Left colon (tissue), 2 donors: Measurements from ENCODE around the gene CNN1. TPM values are rescaled to one million over a fixed set of nuclear protein-coding genes. Genes with fewer than 3 reads are reported as not detected.
"Not testable (repeated sequence)": the region's sequence is repeated elsewhere in the genome, so short reads cannot be mapped to it uniquely, and the experiment has no call there.

Experiments used
- ATAC-seq: fragments of 200-7000 bp; cut with Tn5 transposase; one replicate; pipeline ENCODE4 v1.9.1; 2020; ENCODE audit warnings: mild to moderate bottlenecking, moderate library complexity
- DNase-seq, 2 donors: peaks; one replicate each; pipeline ENCODE4 v3.0.0-alpha.2; 2020
- intact Hi-C, 2 donors: fragments of 100-400 bp; cut with DNase I in 1 of 2; cut with micrococcal nuclease in 1 of 2; formaldehyde crosslinking; loops; one replicate each; pipeline versions ENCODE4 v1.11.2 to v1.14.0; 2022; cut with DNase I, micrococcal nuclease
- total RNA-seq, 2 donors: library from RNA; stranded (reverse); fragmentation: NEBNext Ultra II Directional; extraction: Animal tissue kit (Norgen Biotek cat#: 25700); gene quantifications; one replicate each; pipeline ENCODE4 v1.2.1, GENCODE V29; 2021
- donor health status: DM: no; HTN: no; CAD: no.
- donor health status: DM: yes; HTN: yes; CAD: no.

The CNN1 gene
- total RNA-seq, 2 donors from 2014 or later, result 6.9 to 254 TPM

- DNase-seq (peak; percentile 96 to 99), ATAC-seq (peak; percentile 98)
- intact Hi-C loops, result no loop called here
Observed at GRCh38 chr19:11558881-11559828, 20.5 kb downstream of the CNN1 start, which contains the start of gene ELOF1. Gene ELOF1, minus strand, starts transcription at chr19:11559230. Its CDS starts 4,883 bp downstream, at chr19:11554347.

GRCh38 chr19:11560404-11561051 is 21.9 kb downstream of the CNN1 start:
- peak; percentile 23 for ATAC-seq
- DNase-seq, result no peak
- intact Hi-C loops, result no loop called here

- ATAC-seq (no peak), DNase-seq (no peak)
- intact Hi-C loops, result no loop called here
Observed at GRCh38 chr19:11563532-11563931, 24.9 kb downstream of the CNN1 start.

GRCh38 chr19:11564082-11564807 is 25.6 kb downstream of the CNN1 start:
- DNase-seq, intact Hi-C loops, ATAC-seq: not testable (repeated sequence)

GRCh38 chr19:11565649-11565980 is 27.0 kb downstream of the CNN1 start:
- intact Hi-C loops, ATAC-seq, DNase-seq: not testable (repeated sequence)

GRCh38 chr19:11566164-11566563 is 27.5 kb downstream of the CNN1 start:
- intact Hi-C loops, result no loop called here
- DNase-seq (no peak), ATAC-seq (no peak)

GRCh38 chr19:11570039-11570462 is 31.4 kb downstream of the CNN1 start:
- intact Hi-C loops, result no loop called here
- ATAC-seq, result no peak
- DNase-seq, result no peak

GRCh38 chr19:11573354-11573753 is 34.7 kb downstream of the CNN1 start:
- ATAC-seq, DNase-seq, intact Hi-C loops: not testable (repeated sequence)

- DNase-seq, ATAC-seq, intact Hi-C loops: not testable (repeated sequence)
Observed at GRCh38 chr19:11573763-11574162, 35.1 kb downstream of the CNN1 start.

GRCh38 chr19:11574689-11575088 is 36.0 kb downstream of the CNN1 start:
- intact Hi-C loops, result no loop called here
- ATAC-seq, result no peak
- no peak for DNase-seq

GRCh38 chr19:11576227-11576626 is 37.6 kb downstream of the CNN1 start:
- ATAC-seq (no peak), DNase-seq (no peak)
- intact Hi-C loops, result no loop called here

GRCh38 chr19:11577451-11578257 is 39.0 kb downstream of the CNN1 start, which contains the start of gene ACP5:
Gene ACP5, minus strand, starts transcription at chr19:11577645. Its CDS starts 328 bp downstream, at chr19:11577317.
- DNase-seq (no peak), ATAC-seq (peak; percentile 15)
- intact Hi-C loops, result no loop called here

GRCh38 chr19:11578258-11579142 is 39.8 kb downstream of the CNN1 start:
- ATAC-seq (peak; percentile 84), DNase-seq (peak; percentile 68 to 81)
- intact Hi-C loops, result no loop called here

GRCh38 chr19:11580116-11580515 is 41.5 kb downstream of the CNN1 start:
- DNase-seq (no peak), ATAC-seq (no peak)
- intact Hi-C loops, result loop anchor here in 1 of 2 donors (10.0 kb wide), 1 partner anchor 85 kb away; no protein-coding TSS in a partner anchor

- intact Hi-C loops, result loop anchor here in 1 of 2 donors (10.0 kb wide), 1 partner anchor 87 kb away; no protein-coding TSS in a partner anchor
- DNase-seq (no peak), ATAC-seq (no peak)
Observed at GRCh38 chr19:11581740-11582139, 43.1 kb downstream of the CNN1 start.

- no peak for DNase-seq
- intact Hi-C loops, result loop anchor here in 1 of 2 donors (10.0 kb wide), 1 partner anchor 92 kb away; no protein-coding TSS in a partner anchor
- no peak for ATAC-seq
Observed at GRCh38 chr19:11586331-11586730, 47.7 kb downstream of the CNN1 start.
